Prostate gland (tissue), 2 donors: ENCODE data around the gene TSHZ2. TPM values are rescaled to one million over a fixed set of nuclear protein-coding genes. Genes with fewer than 3 reads are reported as not detected.

ENCODE experiments used
- DNase-seq: peaks from one replicate; pipeline ENCODE4 v3.0.0-alpha.2; 2019; ENCODE audit warnings: low spot score
- H3K27ac ChIP-seq, 2 donors: fragments of 200-600 bp; sonication (generic); 2 replicates each; pipeline ENCODE4 v1.5.1; 2017 to 2019
- H3K27me3 ChIP-seq: fragments of 200-600 bp; sonication (generic); replicated peaks from 2 replicates; pipeline ENCODE4 v1.5.1; 2019; ENCODE audit not compliant: insufficient read depth
- H3K36me3 ChIP-seq, 2 donors: fragments of 200-600 bp; sonication (generic); 1 replicate in 1 of 2; 2 replicates in 1 of 2; pipeline versions ENCODE4 v1.5.1 to v1.8.1; 2017 to 2019
- H3K4me1 ChIP-seq: fragments of 200-600 bp; sonication (generic); replicated peaks from 2 replicates; pipeline ENCODE4 v1.5.1; 2019
- H3K4me3 ChIP-seq, 2 donors: fragments of 200-600 bp; sonication (generic); 2 replicates each; pipeline ENCODE4 v1.5.1; 2017 to 2019
- H3K9me3 ChIP-seq: fragments of 200-600 bp; sonication (generic); 2 replicates; pipeline ENCODE4 v1.5.1; 2017
- CTCF ChIP-seq, 4 experiments: fragments of 200-600 bp in 2 of 4; fragments of 450-650 bp in 2 of 4; sonication (generic) in 2 of 4; IDR thresholded peaks; 1 replicate in 3 of 4; 2 replicates in 1 of 4; pipeline ENCODE4 v1.5.1; 2016 to 2019; ENCODE audit warnings: antibody characterized with exemption in 4 of 4, mild to moderate bottlenecking in 2 of 4, moderate library complexity in 2 of 4
- POLR2A ChIP-seq: fragments of 450-650 bp; IDR thresholded peaks from one replicate; pipeline ENCODE4 v1.6.1; 2016; ENCODE audit warnings: antibody characterized with exemption, mild to moderate bottlenecking
- POLR2AphosphoS5 ChIP-seq: sonication (generic); formaldehyde crosslinking; IDR thresholded peaks from one replicate; pipeline ENCODE4 v1.6.1; 2017; ENCODE audit warnings: antibody characterized with exemption
- WGBS: methylation state at CpG from one replicate; pipeline ENCODE4 v1.1.5; 2018; 5-methylcytosine and 5-hydroxymethylcytosine counted together
- intact Hi-C: fragments of 100-400 bp; cut with DNase I; formaldehyde crosslinking; loops from one replicate; pipeline ENCODE4 v1.14.2; 2022
- total RNA-seq, 2 donors: library from RNA; depleted of rRNA; stranded (reverse); fragments of >200 nt; gene quantifications; one replicate each; pipeline ENCODE4 v1.1.0, GENCODE V29; 2016

TSHZ2 gene
- total RNA-seq, 2 donors from 2014 or later, result 9.8 to 35.1 TPM

GRCh38 chr20:53381568-53382262 lies 409.6 kb downstream of the TSHZ2 start:
- Histone ChIP-seq H3K9me3 (no peaks in the 10 kb centered on the region), H3K4me3 (no peak overlapping the region), H3K36me3 (no peaks in the 10 kb centered on the region), H3K27ac (no peak overlapping the region), H3K27me3 (no peaks in the 10 kb centered on the region), H3K4me1 (no peaks in the 10 kb centered on the region)
- intact Hi-C loops, result no loop called here
- DNase-seq, result no peak
- no peak for TF ChIP-seq POLR2AphosphoS5
- no peak for TF ChIP-seq CTCF (IDR thresholded peaks at IDR 0.05)
- TF ChIP-seq POLR2A, result no peak
- WGBS, result 96% methylated on average over 3 of the region's 3 CpGs

GRCh38 chr20:53382263-53382844 lies 410.2 kb downstream of the TSHZ2 start:
- 84% methylated on average over 7 of the region's 7 CpGs for WGBS
- TF ChIP-seq POLR2AphosphoS5 (no peak), POLR2A (no peak), CTCF (IDR thresholded peaks at IDR 0.05) (no peak)
- Histone ChIP-seq H3K27me3 (no peaks in the 10 kb centered on the region), H3K4me3 (no peak overlapping the region), H3K27ac (no peak overlapping the region), H3K36me3 (no peaks in the 10 kb centered on the region), H3K4me1 (no peaks in the 10 kb centered on the region), H3K9me3 (no peaks in the 10 kb centered on the region)
- intact Hi-C loops, result no loop called here
- no peak for DNase-seq

GRCh38 chr20:53383916-53384315 lies 411.8 kb downstream of the TSHZ2 start:
- no peak for DNase-seq

GRCh38 chr20:53384392-53384791 lies 412.2 kb downstream of the TSHZ2 start:
- H3K36me3 ChIP-seq, result no peaks in the 10 kb centered on the region
- no peaks in the 10 kb centered on the region for H3K27me3 ChIP-seq
- H3K4me1 ChIP-seq, result no peaks in the 10 kb centered on the region
- no peak overlapping the region for H3K27ac ChIP-seq
- DNase-seq, result no peak
- no peak overlapping the region for H3K4me3 ChIP-seq
- intact Hi-C loops, result no loop called here
- no peaks in the 10 kb centered on the region for H3K9me3 ChIP-seq
- no peak for TF ChIP-seq POLR2AphosphoS5
- no peak for TF ChIP-seq POLR2A
- TF ChIP-seq CTCF (IDR thresholded peaks at IDR 0.05), result no peak
- 82% methylated on average over 3 of the region's 3 CpGs for WGBS

More at GRCh38 chr20:53383916-53384315, 411.8 kb downstream of the TSHZ2 start:
- no peaks in the 10 kb centered on the region for H3K4me1 ChIP-seq
- H3K27ac ChIP-seq, result no peak overlapping the region
- WGBS, result 70% methylated on average over 8 of the region's 8 CpGs
- TF ChIP-seq CTCF (IDR thresholded peaks at IDR 0.05) (no peak), POLR2A (no peak), POLR2AphosphoS5 (no peak)
- intact Hi-C loops, result no loop called here
- H3K4me3 ChIP-seq, result no peak overlapping the region
- H3K27me3 ChIP-seq, result no peaks in the 10 kb centered on the region
- no peaks in the 10 kb centered on the region for H3K9me3 ChIP-seq
- H3K36me3 ChIP-seq, result no peaks in the 10 kb centered on the region
